Cardiac fibroblast (primary cell): ENCODE data around the gene OR10A4.
"Not testable (repeated sequence)": the region's sequence is repeated elsewhere in the genome, so short reads cannot be mapped to it uniquely, and the experiment has no call there.

Experiments used
- DNase-seq, 2 donors: peaks; one replicate each; pipeline versions ENCODE4 v3.0.0 to v3.0.0-alpha.2; 2010; ENCODE audit warnings: low read depth in 2 of 2
- H3K4me3 ChIP-seq, 2 donors: replicated peaks in 1 of 2; 1 replicate in 1 of 2; 2 replicates in 1 of 2; pipeline ENCODE4 v1.5.1; 2011; ENCODE audit warnings: low read depth in 2 of 2, low read length in 2 of 2, mild to moderate bottlenecking in 2 of 2, moderate library complexity in 1 of 2
- TF ChIP-seq, protein P1 (sequence below): IDR thresholded peaks from one replicate; pipeline ENCODE4 v1.5.1; 2011; ENCODE audit warnings: low read depth, mild to moderate bottlenecking, low read length, inconsistent platforms

Gene OR10A4

GRCh38 chr11:6845383-6845782, 31.0 kb upstream of the OR10A4 start, which contains the start of gene OR10A5:
Gene OR10A5 (plus strand): TSS chr11:6845683. CDS start chr11:6845683, 0 bp downstream.
- H3K4me3 ChIP-seq, result no peak within 1 kb of the TSS
- TF ChIP-seq, protein P1, sequence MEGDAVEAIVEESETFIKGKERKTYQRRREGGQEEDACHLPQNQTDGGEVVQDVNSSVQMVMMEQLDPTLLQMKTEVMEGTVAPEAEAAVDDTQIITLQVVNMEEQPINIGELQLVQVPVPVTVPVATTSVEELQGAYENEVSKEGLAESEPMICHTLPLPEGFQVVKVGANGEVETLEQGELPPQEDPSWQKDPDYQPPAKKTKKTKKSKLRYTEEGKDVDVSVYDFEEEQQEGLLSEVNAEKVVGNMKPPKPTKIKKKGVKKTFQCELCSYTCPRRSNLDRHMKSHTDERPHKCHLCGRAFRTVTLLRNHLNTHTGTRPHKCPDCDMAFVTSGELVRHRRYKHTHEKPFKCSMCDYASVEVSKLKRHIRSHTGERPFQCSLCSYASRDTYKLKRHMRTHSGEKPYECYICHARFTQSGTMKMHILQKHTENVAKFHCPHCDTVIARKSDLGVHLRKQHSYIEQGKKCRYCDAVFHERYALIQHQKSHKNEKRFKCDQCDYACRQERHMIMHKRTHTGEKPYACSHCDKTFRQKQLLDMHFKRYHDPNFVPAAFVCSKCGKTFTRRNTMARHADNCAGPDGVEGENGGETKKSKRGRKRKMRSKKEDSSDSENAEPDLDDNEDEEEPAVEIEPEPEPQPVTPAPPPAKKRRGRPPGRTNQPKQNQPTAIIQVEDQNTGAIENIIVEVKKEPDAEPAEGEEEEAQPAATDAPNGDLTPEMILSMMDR, result no peak
- DNase-seq, result no peak

GRCh38 chr11:6850526-6850925, 25.9 kb upstream of the OR10A4 start:
- DNase-seq, result no peak
- TF ChIP-seq, protein P1, result no peak
- no peak overlapping the region for H3K4me3 ChIP-seq

DNA sequence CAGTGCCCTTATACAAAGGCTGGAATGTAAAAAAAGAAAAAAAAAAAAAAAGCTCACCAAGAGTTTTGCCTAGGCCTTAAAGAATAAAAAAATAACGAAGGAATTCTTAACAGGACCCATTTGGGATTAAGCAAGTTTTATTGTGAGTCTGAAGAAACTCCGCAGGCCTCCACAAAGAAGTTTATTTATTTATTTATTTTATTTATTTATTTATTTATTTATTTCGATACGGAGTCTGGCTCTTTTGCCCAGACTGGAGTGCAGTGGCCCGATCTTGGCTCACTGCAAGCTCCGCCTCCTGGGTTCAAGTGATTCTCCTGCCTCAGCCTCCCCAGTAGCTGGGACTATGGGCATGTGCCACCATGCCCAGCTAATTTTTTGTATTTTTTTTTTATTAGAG, 21.6 kb upstream of the OR10A4 start:
- H3K4me3 ChIP-seq, DNase-seq: not testable (repeated sequence)

- TF ChIP-seq, protein P1, result no peak
- H3K4me3 ChIP-seq, result no peak overlapping the region
- DNase-seq, result peak; percentile 31 to 73
Measured at GRCh38 chr11:6855971-6856541, 20.4 kb upstream of the OR10A4 start.

DNA sequence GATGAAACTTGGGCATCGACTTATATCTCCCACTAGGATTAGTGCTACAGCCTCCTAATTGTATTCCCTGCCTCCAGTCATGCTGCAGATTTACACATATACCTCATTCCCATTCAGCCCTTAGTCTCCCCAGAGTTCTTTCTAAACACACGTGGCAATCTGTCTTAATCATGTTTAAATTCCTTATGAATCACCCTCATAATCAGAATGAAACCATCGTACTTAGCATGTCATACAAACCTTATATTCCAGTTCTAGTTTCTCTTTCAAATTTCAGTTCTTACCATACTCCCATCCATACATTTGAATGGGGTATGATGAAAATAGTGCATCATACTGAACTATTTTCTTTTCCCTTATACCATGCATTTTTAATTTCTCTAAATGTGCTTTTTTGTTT, 19.6 kb upstream of the OR10A4 start:
- H3K4me3 ChIP-seq, result no peak overlapping the region
- TF ChIP-seq, protein P1, result no peak
- peak; percentile 1 to 43 for DNase-seq

DNA sequence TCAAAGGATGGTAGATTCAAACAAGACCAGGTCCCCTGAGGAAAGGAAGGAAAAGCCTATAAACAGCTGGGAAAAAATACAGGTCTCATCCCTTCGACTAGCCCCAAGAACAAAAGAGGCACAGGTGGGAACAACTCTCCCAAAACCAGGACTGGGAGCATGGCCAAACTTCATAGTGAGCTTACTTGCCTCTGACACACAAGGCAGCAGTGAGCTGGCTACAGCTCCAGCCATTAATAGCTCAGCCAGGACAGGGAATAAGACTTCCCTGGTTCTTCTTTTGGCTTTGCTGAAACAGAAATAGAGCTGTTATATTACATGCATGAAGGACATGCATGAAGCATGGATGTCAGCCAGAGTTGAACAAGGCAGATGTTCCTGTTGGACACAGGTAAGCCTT, 13.5 kb upstream of the OR10A4 start, which contains the start of gene OR10A2:
Gene OR10A2, plus strand, starts transcription at position 97 of the 400 bp plus-strand sequence. CDS start 6,698 bp downstream, outside the sequence.
- TF ChIP-seq, protein P1, result no peak
- DNase-seq, result peak in 1 of 2 donors; percentile 9
- H3K4me3 ChIP-seq, result no peak within 1 kb of the TSS

- peak; percentile 2 to 36 for DNase-seq
- TF ChIP-seq, protein P1, result no peak
Measured at GRCh38 chr11:6864438-6864837, 12.0 kb upstream of the OR10A4 start.

More at GRCh38 chr11:6864438-6864837, 12.0 kb upstream of the OR10A4 start:
- H3K4me3 ChIP-seq, result no peak overlapping the region
